HL-60 (cell line): Measurements from ENCODE around the gene MCEMP1.

ENCODE experiments used
- CTCF ChIP-seq: IDR thresholded peaks from one replicate; pipeline ENCODE4 v1.5.1; 2011; ENCODE audit warnings: low read length, control low read depth, inconsistent platforms; ENCODE audit not compliant: insufficient read depth
- GABPA ChIP-seq: IDR thresholded peaks from 2 replicates; pipeline ENCODE4 v1.6.1; 2012; ENCODE audit warnings: low read depth
- POLR2AphosphoS5 ChIP-seq: IDR thresholded peaks from 2 replicates; pipeline ENCODE4 v1.6.1; 2012; ENCODE audit warnings: low read depth
- REST ChIP-seq: IDR thresholded peaks from 2 replicates; pipeline ENCODE4 v1.6.1; 2012; ENCODE audit warnings: low read depth; ENCODE audit not compliant: insufficient replicate concordance
- SPI1 ChIP-seq: IDR thresholded peaks from 2 replicates; pipeline ENCODE4 v1.6.1; 2012; ENCODE audit warnings: low read depth, mild to moderate bottlenecking, borderline replicate concordance

- no peak for TF ChIP-seq CTCF
- no peak for TF ChIP-seq POLR2AphosphoS5
- no peak for TF ChIP-seq REST
- no peak for TF ChIP-seq SPI1
- TF ChIP-seq GABPA, result no peak
Measured at GRCh38 chr19:7627166-7627565, 49.7 kb upstream of the MCEMP1 start.
